NOMO-1 treated with dmso at 0.1 percent for 144 hours (cell line): ENCODE measurements around the gene TXLNG.
"Not testable (repeated sequence)": the region's sequence is repeated elsewhere in the genome, so short reads cannot be mapped to it uniquely, and the experiment has no call there.

Experiments
- DNase-seq: peaks from one replicate; lab custom pipeline; 2025; ENCODE audit not compliant: unreplicated experiment; lab: John Stamatoyannopoulos, UW

The TXLNG gene

DNA sequence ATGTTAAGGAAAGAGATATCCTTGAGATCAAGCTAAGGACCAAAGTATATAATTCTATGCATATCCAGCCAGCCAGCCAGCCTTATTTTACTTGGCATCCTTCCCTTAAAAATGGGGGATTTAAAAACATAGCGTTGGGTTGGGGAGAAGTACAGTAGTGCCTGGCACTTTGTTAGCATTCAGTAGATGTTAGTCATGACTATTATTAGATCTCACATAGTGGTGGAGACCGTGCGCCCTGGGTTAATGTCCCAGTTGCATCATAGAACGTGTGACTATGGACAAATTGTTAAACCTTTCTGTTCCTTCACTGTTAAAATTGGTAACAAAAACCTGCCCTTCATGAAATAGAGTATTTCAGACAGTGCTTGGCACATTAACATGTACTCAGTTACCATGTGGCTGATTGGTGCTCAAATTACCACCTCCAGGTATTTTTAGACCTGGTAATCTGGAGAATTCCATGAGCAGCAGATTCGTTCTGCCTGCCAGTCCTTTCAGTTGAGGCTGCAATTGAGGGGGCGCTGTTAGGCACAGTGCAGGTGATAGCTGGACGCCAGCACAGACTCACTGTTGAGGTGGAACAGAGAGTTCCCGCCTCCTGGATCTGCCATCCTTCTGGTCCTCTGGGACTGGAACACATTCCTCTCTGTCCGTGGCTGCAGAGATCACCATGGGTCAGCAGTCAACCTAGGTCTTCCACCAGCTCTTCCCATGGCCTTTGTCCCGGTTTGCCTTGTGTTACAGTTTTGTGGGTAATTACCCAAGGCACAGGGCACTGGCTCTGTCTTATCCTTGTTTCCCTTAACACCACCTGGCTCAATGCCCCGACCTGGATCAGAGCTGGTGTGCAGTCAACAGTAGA is 52.2 kb downstream of the TXLNG start:
- no peak for DNase-seq

DNA sequence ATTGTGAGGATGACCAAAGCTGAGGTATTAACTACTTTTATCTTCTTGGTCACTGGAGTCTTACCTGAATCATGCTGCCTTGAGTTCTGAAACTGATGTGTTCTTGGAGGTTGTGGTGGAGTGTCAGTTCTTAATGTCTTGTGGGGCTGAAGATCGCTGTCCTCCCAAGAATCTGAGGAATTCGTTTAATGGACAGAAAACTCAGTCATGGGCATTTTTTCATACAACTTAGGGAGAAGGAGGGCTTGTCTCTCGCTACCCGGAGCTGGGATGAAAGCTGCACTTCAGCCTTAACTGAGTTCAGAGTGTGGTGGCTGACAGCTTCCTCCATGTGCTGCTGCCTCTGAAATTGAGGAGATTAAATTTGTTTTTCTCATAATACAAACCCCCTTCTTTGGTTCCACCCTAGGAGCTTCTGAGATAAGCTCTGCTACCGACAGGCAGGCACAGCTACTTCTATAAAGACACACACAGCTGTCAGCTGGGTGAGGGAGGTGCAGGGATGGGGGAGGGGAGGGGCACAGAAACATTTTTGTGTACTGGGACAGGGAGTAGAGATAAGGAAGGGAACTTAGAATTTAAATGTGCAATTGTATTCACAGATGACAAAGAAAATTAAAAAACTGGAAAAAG is 53.1 kb downstream of the TXLNG start:
- no peak for DNase-seq

DNA sequence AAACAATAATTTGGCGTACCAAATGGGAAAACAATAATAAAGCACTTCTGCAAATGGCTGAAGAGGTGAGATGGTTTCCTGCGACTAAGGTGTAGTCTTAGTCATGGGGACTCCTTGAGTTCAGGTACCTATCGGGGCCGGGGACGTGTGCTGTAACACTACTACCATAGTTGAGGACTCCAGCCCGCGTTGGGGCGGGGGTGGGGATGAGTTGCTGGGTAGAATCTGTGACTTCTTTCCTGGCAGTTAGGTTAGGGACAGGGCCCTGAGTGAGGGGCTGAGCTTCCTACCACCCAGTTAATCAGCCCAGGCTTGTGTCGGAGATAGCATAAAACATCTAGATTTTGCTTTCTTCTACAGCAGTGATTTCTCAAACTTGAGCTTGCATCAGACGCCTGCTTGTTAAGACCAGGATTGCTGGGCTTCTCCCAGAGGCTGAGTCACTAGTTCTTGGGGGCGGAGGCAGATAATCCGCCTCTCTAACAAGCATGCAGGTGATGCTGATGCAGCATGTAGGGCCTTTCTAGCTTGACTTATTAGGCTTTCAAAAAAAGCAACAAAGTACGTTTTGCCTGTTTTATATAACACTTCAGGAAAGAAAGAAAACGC is 53.7 kb downstream of the TXLNG start:
- no peak for DNase-seq

DNA sequence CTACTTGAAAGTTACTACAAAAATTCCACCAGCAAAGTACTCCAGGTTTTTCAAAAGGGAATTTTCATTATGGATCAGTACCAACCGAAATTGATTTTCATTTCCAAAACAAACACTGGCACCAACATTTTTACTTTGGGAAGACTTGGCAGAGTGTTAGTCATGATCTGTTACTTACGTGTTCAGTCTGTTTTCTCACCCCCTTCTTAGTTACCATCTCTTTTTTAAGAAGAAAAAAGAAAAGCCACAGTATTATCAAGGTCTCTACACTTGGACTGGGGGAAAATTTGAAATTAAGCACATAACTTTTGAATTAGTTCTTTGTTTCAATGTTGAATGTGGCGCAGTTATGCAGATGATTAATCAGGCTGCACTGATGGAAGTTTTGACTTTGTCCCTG is 56.4 kb downstream of the TXLNG start:
- no peak for DNase-seq

DNA sequence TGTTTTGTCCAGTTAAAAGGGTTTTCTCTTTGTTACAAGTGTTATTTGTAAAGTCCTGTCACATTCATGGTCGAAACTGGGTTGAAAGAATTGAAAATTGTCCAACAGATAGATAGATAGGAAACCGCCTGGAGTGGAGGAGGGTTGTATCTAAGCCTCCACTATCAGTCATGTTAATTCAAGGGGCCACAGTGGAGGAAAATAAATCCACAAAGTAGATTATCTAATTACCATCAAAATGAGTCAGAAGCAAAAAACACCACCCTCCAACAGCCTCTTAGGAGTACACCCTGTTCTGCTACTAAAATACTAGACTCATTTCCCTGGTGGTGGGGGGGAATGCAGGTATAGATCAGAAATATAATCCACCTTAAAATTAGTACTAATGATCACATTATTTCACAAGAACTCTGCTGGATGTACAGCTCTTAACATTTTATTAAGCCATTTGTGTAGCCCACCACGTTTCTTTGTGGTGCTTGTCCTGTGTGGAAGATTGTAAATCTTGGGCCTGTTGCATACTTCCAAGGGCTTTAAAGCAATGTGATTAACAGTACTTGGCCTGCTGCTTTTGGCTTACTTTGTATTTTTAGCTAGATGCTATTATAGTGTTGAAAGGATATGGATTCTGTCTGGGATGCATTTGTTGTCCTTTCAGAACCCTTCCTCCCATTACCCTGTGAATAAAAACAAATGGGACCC is 57.1 kb downstream of the TXLNG start:
- no peak for DNase-seq

- no peak for DNase-seq
These were observed 59.4 kb downstream of the TXLNG start for GRCh38 chrX:16845686-16846085.

- DNase-seq = no peak
These were observed 62.3 kb downstream of the TXLNG start for GRCh38 chrX:16848541-16848940.

DNA sequence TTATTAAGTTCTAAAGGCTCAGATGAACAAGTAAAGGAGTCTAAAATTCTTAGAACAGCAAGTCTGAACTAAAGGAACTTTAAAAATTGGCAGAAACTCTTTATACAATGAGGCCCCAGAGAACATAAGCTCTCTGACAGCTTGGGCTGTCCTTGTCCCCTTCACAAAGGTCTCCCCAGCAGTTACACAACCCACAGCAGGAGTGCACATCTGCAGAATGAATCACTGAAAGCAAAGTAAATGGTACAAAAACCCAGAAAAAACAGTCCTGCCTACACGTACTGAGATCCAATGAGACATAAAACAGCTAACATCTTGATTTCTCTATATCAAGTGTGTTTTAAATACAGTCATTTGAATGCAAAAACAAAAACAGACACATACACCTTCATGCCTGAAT is 65.2 kb downstream of the TXLNG start:
- DNase-seq = no peak

- DNase-seq = no peak
These were observed 65.6 kb downstream of the TXLNG start for GRCh38 chrX:16851827-16852226.

- no peak for DNase-seq
These were observed 66.4 kb downstream of the TXLNG start for GRCh38 chrX:16852617-16853179.

DNA sequence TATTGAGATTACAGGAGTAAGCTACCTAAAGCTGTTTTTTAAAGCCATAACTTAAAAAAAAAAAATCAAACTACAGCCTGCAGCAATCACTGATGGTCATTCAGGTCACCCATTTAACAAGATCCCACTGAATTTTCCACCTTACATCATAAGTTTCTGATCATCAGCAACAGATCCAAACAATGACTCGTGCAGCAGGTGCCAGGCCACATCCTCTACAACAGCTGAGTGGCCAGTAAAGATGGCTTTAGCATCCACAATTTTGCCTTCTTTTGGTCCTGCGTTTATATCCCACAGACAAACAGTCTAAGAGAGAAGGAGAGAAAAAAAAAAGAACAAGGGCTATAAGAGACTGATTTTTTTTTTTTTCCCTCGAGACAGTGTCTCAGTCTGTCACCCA is 67.3 kb downstream of the TXLNG start:
- no peak for DNase-seq

DNA sequence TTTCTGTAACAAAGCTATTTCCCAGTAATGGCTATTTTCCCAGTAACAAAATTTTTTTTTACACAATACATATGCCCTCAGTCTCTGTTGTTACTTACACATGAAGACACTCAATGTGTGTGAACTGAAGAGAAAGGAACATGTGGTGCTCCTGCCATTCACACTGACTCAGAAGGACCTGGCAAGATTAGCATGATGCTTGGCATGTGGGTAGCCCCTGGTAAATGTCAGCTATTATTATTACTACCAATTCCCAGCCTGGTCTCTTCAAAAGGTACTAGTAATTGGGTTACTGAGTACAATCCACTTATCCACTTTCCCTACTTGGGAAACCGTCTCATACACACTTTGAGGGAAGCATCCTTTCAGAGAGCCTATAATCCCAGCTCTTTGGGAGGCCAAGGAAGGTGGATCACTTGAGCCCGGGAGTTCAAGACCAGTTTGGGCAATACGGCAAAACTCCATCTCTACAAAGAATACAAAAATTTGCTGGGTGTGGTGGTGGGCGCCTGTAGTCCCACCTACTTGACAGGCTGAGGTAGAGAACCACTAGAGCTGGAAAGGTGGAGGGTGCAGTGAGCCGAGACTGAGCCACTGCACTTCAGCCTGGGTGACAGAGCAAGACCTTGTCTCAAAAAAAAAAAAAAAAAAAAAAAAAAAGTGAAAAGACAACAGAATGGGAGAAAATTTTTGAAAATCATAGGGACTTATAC is 69.3 kb downstream of the TXLNG start:
- DNase-seq = no peak

- not testable (repeated sequence) for DNase-seq
These were observed 69.8 kb downstream of the TXLNG start for GRCh38 chrX:16856076-16856404.

DNA sequence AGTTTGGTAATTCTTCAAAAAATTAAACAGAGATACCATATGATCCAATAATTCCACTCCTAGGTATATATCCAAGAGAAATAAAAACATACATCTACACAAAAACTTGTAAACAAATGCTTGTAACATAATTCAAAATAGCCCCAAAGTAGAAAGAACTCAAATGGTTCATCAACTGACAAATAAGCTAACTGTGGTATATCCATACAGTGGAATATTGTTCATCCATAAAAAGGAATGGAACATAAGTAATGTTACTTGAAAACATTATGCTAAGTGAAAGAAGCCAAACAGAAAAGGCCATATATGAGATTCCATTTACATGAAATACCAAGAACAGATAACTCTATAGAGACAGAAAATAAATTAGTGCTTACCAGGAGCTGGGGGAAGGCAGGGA is 70.5 kb downstream of the TXLNG start:
- DNase-seq = no peak

DNA sequence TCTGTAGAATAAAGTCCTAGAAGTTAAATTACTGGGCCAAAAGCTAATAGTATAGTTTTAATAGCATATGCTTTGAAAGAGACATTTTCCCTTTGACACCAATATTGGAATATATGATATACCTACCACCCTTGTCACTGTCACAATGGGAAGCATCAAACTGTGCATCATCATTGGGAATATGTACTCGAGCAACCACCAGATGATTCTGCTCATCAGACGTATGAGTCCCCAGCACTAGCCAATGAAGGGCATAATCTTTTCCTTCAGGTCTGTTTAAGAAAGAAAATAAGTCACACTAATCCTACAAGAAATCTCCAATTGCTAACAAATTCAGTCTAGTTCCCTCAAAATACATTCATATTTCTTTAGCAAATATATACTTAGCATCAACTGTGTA is 76.6 kb downstream of the TXLNG start:
- no peak for DNase-seq

- DNase-seq = no peak
These were observed 81.7 kb downstream of the TXLNG start for GRCh38 chrX:16867947-16868346.

DNA sequence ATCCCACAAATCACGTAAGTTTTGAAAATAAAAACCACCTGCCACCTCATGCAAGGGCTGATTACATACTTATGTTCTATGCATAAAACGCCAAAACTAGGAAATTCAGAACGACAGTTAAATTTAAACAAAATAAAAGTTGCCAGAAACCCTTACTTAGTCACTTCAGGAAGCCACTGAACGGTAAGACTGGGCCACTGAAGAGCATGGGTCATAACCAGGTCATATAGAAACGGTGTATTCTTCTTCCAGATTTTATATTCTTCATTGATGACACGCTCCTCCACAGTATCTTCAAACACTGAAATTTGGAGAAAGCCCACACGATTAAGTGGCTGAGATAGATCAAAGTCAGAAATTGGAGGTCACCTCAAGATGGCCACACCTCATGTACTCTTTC is 82.7 kb downstream of the TXLNG start:
- no peak for DNase-seq

- peak; percentile 27 for DNase-seq
These were observed 83.3 kb downstream of the TXLNG start for GRCh38 chrX:16869393-16870094.

- DNase-seq = peak; percentile 97
These were observed 84.0 kb downstream of the TXLNG start, which contains the start of gene RBBP7 for GRCh38 chrX:16870095-16870861. RBBP7 (minus strand) TSS chrX:16870362; CDS start chrX:16870053, 309 bp downstream.
